Measurements from ENCODE around the gene CARMIL1.

CARMIL1 gene

DNA sequence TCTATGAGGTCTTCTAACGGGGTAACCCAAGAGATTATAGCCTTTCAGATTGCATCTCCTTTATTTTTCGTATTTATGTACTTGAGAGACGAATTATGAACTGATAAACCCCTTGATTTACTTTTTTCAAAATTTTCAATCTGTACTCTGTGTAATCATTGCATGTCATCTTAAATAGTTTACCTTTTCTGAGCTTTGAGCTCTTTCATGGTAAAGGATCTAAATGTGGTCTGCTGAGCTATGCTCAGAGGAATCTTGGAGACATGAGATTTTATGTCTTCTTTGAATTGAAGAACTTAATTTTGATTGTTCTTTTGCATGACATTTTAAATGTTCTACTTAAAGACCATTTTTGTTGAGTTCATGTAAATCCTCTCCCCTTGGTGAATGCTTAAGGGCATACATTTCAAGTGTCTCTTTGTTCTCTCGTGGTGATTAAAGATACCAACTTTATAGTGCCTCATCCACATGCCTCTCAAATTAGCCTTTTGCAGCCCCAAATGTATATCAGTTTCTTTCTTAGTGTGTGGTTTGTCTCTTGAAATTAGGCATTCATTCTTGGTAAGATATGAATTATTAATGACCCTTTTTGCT is 256.6 kb downstream of the CARMIL1 start:
- Histone ChIP-seq H3K4me1 (ENCODE audit: insufficient read depth, poor library complexity, severe bottlenecking) (no peaks in the 10 kb centered on the region), H3K27ac (ENCODE audit: poor library complexity, severe bottlenecking) (no peak overlapping the region), H3K36me3 (ENCODE audit: low read depth) (no peaks in the 10 kb centered on the region; the same call in 1 of the 2 replicates), H3K4me3 (ENCODE audit: severe bottlenecking) (no peak overlapping the region), H3K27me3 (ENCODE audit: insufficient read depth, poor library complexity, severe bottlenecking) (no peaks in the 10 kb centered on the region), H3K9me3 (ENCODE audit: severe bottlenecking) (no peaks in the 10 kb centered on the region)
- TF ChIP-seq, protein P1, sequence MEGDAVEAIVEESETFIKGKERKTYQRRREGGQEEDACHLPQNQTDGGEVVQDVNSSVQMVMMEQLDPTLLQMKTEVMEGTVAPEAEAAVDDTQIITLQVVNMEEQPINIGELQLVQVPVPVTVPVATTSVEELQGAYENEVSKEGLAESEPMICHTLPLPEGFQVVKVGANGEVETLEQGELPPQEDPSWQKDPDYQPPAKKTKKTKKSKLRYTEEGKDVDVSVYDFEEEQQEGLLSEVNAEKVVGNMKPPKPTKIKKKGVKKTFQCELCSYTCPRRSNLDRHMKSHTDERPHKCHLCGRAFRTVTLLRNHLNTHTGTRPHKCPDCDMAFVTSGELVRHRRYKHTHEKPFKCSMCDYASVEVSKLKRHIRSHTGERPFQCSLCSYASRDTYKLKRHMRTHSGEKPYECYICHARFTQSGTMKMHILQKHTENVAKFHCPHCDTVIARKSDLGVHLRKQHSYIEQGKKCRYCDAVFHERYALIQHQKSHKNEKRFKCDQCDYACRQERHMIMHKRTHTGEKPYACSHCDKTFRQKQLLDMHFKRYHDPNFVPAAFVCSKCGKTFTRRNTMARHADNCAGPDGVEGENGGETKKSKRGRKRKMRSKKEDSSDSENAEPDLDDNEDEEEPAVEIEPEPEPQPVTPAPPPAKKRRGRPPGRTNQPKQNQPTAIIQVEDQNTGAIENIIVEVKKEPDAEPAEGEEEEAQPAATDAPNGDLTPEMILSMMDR (IDR thresholded peaks at IDR 0.05; ENCODE audit: poor library complexity, severe bottlenecking): no peak
- ATAC-seq (ENCODE audit: low read depth) (no peak), DNase-seq (ENCODE audit: low spot score) (no peak)

DNA sequence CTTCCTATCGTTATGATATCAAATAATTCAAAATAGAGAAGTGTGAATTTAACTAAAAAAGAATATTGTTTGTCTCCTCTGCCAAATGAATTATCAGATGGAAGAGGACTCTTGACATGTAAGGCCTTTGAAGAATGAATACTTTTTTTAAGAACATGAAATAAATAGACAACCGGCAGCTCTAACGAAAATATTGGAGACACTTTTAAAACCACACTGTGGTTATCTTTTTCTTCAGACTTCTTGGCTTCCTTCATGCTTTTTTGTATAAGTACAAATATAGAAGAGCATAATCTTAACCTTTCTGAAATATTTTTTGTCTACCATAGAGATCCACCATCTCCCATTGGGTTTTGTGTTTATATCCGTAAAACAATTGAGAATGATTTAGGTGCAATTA is 257.6 kb downstream of the CARMIL1 start:
- no peak for DNase-seq (ENCODE audit: low spot score)

DNA sequence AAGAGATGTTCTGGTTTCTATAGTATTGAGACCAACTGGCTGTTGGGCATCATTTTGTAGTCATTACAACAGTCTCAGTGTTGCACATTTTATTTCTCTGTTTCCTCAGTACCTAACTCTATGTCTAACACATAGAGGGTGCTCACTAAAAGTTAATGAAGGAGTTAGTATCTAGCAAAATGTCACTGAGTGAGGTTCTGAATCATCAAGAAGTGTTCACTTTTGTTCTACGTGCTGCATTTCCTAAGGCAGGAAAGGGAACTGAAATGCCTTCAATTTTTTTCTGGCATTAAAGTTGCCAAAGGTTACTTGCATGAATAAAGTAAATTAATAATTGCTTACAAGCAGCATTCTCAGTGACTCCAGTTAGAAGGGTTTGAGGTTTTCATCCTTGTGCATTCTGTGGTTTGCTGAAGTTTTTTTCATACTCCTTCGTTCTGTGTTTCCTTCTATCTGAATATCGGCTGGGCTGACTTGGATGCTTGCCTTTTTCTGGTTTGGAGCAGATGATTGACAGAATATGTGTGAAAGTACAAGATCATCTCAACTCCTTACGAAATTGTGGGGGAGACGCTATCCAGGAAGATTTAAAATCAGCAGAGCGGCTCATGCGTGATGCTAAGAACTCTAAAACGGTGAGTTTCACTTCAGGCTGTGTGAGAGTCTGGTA is 258.3 kb downstream of the CARMIL1 start:
- ATAC-seq (ENCODE audit: low read depth): no peak
- Histone ChIP-seq H3K27me3 (ENCODE audit: insufficient read depth, poor library complexity, severe bottlenecking) (no peaks in the 10 kb centered on the region), H3K9me3 (ENCODE audit: severe bottlenecking) (no peaks in the 10 kb centered on the region), H3K27ac (ENCODE audit: poor library complexity, severe bottlenecking) (no peak overlapping the region), H3K36me3 (ENCODE audit: low read depth) (no peaks in the 10 kb centered on the region; the same call in 1 of the 2 replicates), H3K4me3 (ENCODE audit: severe bottlenecking) (no peak overlapping the region), H3K4me1 (ENCODE audit: insufficient read depth, poor library complexity, severe bottlenecking) (no peaks in the 10 kb centered on the region)
- no peak for DNase-seq (ENCODE audit: low spot score)
- TF ChIP-seq, protein P1 (IDR thresholded peaks at IDR 0.05; ENCODE audit: poor library complexity, severe bottlenecking): no peak

More for the DNA sequence above, 257.6 kb downstream of the CARMIL1 start:
- H3K4me1 ChIP-seq (ENCODE audit: insufficient read depth, poor library complexity, severe bottlenecking): no peaks in the 10 kb centered on the region
- H3K4me3 ChIP-seq (ENCODE audit: severe bottlenecking): no peak overlapping the region
- no peaks in the 10 kb centered on the region; the same call in 1 of the 2 replicates for H3K36me3 ChIP-seq (ENCODE audit: low read depth)
- no peaks in the 10 kb centered on the region for H3K9me3 ChIP-seq (ENCODE audit: severe bottlenecking)
- no peaks in the 10 kb centered on the region for H3K27me3 ChIP-seq (ENCODE audit: insufficient read depth, poor library complexity, severe bottlenecking)
- TF ChIP-seq, protein P1 (IDR thresholded peaks at IDR 0.05; ENCODE audit: poor library complexity, severe bottlenecking): no peak
- no peak overlapping the region for H3K27ac ChIP-seq (ENCODE audit: poor library complexity, severe bottlenecking)
- no peak for ATAC-seq (ENCODE audit: low read depth)

DNA sequence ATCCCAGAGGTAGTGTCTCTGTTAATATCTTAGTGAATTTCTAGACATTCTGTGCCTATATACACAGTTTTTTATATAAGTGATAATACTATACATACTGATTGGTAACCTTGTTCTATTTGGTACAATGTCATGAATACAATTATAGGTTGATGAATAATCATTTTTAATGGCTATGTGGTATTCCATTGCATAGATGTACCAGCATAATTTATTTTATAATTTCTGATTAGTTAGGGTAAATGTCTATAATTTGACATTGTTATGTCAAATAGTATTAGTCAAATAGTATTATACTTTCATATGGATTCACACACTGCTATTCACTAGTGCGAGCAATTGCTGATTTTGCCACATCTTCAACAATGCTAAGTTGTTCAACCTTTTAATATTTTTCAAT is 262.1 kb downstream of the CARMIL1 start:
- Histone ChIP-seq H3K27ac (ENCODE audit: poor library complexity, severe bottlenecking) (no peak overlapping the region), H3K9me3 (ENCODE audit: severe bottlenecking) (no peaks in the 10 kb centered on the region), H3K4me3 (ENCODE audit: severe bottlenecking) (no peak overlapping the region), H3K36me3 (ENCODE audit: low read depth) (no peaks in the 10 kb centered on the region; the same call in 1 of the 2 replicates), H3K27me3 (ENCODE audit: insufficient read depth, poor library complexity, severe bottlenecking) (no peaks in the 10 kb centered on the region), H3K4me1 (ENCODE audit: insufficient read depth, poor library complexity, severe bottlenecking) (no peaks in the 10 kb centered on the region)
- no peak for ATAC-seq (ENCODE audit: low read depth)
- TF ChIP-seq, protein P1 (IDR thresholded peaks at IDR 0.05; ENCODE audit: poor library complexity, severe bottlenecking): no peak
- no peak for DNase-seq (ENCODE audit: low spot score)
